DND-41 (cell line): ENCODE data around the gene GPR137B.

Experiments used
- ATAC-seq: fragments of 200-7000 bp; cut with Tn5 transposase; 3 replicates; pipeline ENCODE4 v1.9.1; 2021; ENCODE audit warnings: low read depth; ENCODE audit not compliant: insufficient read depth
- DNase-seq: peaks from one replicate; pipeline ENCODE4 v3.0.0-alpha.2; 2020
- H2AFZ ChIP-seq: 2 replicates; pipeline ENCODE4 v1.6.0; 2012; ENCODE audit warnings: low read depth, low read length
- H3K27ac ChIP-seq: 2 replicates; pipeline ENCODE4 v1.5.1; 2012; ENCODE audit warnings: low read length, inconsistent platforms
- H3K27me3 ChIP-seq: fragments of 200-600 bp; sonication (generic); 2 replicates; pipeline ENCODE4 v1.6.0; 2012; ENCODE audit warnings: low read length, mild to moderate bottlenecking, inconsistent platforms; ENCODE audit not compliant: insufficient read depth, poor library complexity
- H3K36me3 ChIP-seq: 2 replicates; pipeline ENCODE4 v1.5.1; 2012; ENCODE audit warnings: low read length, inconsistent platforms; ENCODE audit not compliant: insufficient read depth
- H3K4me1 ChIP-seq: 2 replicates; pipeline ENCODE4 v1.5.1; 2012; ENCODE audit warnings: mild to moderate bottlenecking, low read length; ENCODE audit not compliant: insufficient read depth
- H3K4me2 ChIP-seq: 2 replicates; pipeline ENCODE4 v1.6.0; 2012; ENCODE audit warnings: mild to moderate bottlenecking, moderate library complexity, low read length, inconsistent platforms; ENCODE audit not compliant: insufficient read depth
- H3K4me3 ChIP-seq, 2 experiments: fragments of 200-600 bp in 1 of 2; shearing (Covaris generic) in 1 of 2; 2 replicates each; pipeline ENCODE4 v1.5.1; 2012 to 2016; ENCODE audit warnings: inconsistent platforms in 2 of 2, low read length in 2 of 2, mild to moderate bottlenecking in 2 of 2, low read depth in 1 of 2, moderate library complexity in 1 of 2
- H3K79me2 ChIP-seq: 2 replicates; pipeline ENCODE4 v1.6.0; 2012; ENCODE audit warnings: low read length, inconsistent platforms; ENCODE audit not compliant: insufficient read depth
- H3K9ac ChIP-seq: 2 replicates; pipeline ENCODE4 v1.6.0; 2012; ENCODE audit warnings: low read depth, mild to moderate bottlenecking, inconsistent platforms, low read length, moderate library complexity
- H3K9me3 ChIP-seq: 2 replicates; pipeline ENCODE4 v1.5.1; 2012; ENCODE audit warnings: low read length, moderate library complexity, mild to moderate bottlenecking, inconsistent platforms; ENCODE audit not compliant: insufficient read depth, severe bottlenecking
- H4K20me1 ChIP-seq: 2 replicates; pipeline ENCODE4 v1.6.0; 2012; ENCODE audit warnings: low read length; ENCODE audit not compliant: insufficient read depth
- CTCF ChIP-seq: IDR thresholded peaks from 2 replicates; pipeline ENCODE4 v1.5.1; 2012; ENCODE audit warnings: borderline replicate concordance, low read length, moderate library complexity, mild to moderate bottlenecking; ENCODE audit not compliant: poor library complexity, severe bottlenecking; ENCODE audit errors: extremely low read depth
- EZH2 ChIP-seq: IDR thresholded peaks from 3 replicates; pipeline ENCODE4 v1.6.1; 2012; ENCODE audit warnings: borderline replicate concordance, low read depth, mild to moderate bottlenecking, moderate library complexity, low read length, inconsistent platforms; ENCODE audit not compliant: severe bottlenecking

Gene GPR137B

GRCh38 chr1:236151739-236152424, 9.5 kb downstream of the GPR137B start:
- ATAC-seq, result no peak
- peaks cover 9% of the 10 kb centered on the region; the same call in 1 of the 2 replicates for H3K4me1 ChIP-seq

GRCh38 chr1:236154126-236154525, 11.8 kb downstream of the GPR137B start:
- no peak for TF ChIP-seq CTCF
- TF ChIP-seq EZH2, result no peak
- H3K79me2 ChIP-seq, result peaks cover 55% of the 10 kb centered on the region
- no peak overlapping the region for H3K4me2 ChIP-seq
- H3K36me3 ChIP-seq, result no peaks in the 10 kb centered on the region
- H4K20me1 ChIP-seq, result peaks cover 64% of the 10 kb centered on the region
- peaks cover 3% of the 10 kb centered on the region; the same call in 1 of the 2 replicates for H3K4me1 ChIP-seq
- H2AFZ ChIP-seq, result no peak overlapping the region
- H3K9ac ChIP-seq, result no peak overlapping the region
- no peak overlapping the region for H3K4me3 ChIP-seq
- no peak overlapping the region for H3K27ac ChIP-seq
- ATAC-seq (no peak), DNase-seq (no peak)
- no peaks in the 10 kb centered on the region for H3K27me3 ChIP-seq
- H3K9me3 ChIP-seq, result no peaks in the 10 kb centered on the region

More at GRCh38 chr1:236151739-236152424, 9.5 kb downstream of the GPR137B start:
- no peak overlapping the region for H3K4me3 ChIP-seq
- no peak overlapping the region for H3K4me2 ChIP-seq
- H3K27ac ChIP-seq, result no peak overlapping the region
- H3K36me3 ChIP-seq, result peaks cover 4% of the 10 kb centered on the region; the same call in 1 of the 2 replicates
- H4K20me1 ChIP-seq, result peaks cover 78% of the 10 kb centered on the region
- H3K79me2 ChIP-seq, result peaks cover 77% of the 10 kb centered on the region
- no peak for DNase-seq
- no peaks in the 10 kb centered on the region for H3K27me3 ChIP-seq
- no peak overlapping the region for H2AFZ ChIP-seq
- no peak for TF ChIP-seq CTCF
- no peak for TF ChIP-seq EZH2
- no peaks in the 10 kb centered on the region for H3K9me3 ChIP-seq
- no peak overlapping the region for H3K9ac ChIP-seq

DNA sequence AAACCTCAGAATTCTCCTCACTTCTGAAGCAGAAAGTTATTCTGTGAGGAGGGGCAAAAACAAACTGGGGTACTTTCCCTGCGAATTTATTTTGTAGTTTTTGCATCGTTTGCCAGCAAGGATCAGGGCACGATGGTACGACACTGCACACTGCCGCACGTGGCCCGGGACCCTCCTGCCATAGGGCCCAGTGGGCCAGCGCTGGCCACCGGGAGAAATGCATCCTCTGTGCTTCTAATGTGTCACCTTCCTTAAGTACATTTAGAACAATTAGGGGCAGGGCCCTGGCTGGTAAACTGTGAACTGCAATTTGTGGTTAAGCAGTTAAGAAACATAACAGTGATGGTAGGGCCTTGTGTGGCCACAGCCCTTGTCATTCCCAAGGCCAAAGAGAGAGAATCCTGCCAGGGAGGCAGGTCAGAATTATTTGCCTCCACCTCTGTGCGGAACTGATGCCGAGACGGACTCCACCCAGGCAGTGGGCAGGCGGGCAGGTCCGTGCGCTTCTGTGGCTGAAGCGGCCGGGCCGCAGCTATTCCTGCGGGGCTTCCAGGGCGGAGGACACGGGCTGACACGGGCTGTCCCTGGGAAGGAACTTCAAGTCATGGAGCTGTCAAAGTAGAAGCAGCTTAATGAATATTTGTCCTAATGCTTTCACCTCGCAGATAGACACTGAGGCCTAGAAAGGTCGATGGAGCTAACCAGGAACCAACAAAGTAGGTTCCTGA, 12.5 kb downstream of the GPR137B start:
- H3K4me3 ChIP-seq, result no peak overlapping the region
- no peaks in the 10 kb centered on the region for H3K36me3 ChIP-seq
- no peak overlapping the region for H3K4me2 ChIP-seq
- H3K27me3 ChIP-seq, result no peaks in the 10 kb centered on the region
- peaks cover 48% of the 10 kb centered on the region for H3K79me2 ChIP-seq
- no peak overlapping the region for H3K27ac ChIP-seq
- DNase-seq (no peak), ATAC-seq (no peak)
- no peak overlapping the region for H2AFZ ChIP-seq
- no peak overlapping the region for H3K9ac ChIP-seq
- peaks cover 58% of the 10 kb centered on the region for H4K20me1 ChIP-seq
- peaks cover under 1% of the 10 kb centered on the region for H3K9me3 ChIP-seq
- no peak for TF ChIP-seq EZH2
- no peak for TF ChIP-seq CTCF
- H3K4me1 ChIP-seq, result peaks cover 1% of the 10 kb centered on the region; the same call in 1 of the 2 replicates
